ENCODE results near the gene PSMB1.
"Not testable (repeated sequence)": the region's sequence is repeated elsewhere in the genome, so short reads cannot be mapped to it uniquely, and the experiment has no call there.

PSMB1 gene

DNA sequence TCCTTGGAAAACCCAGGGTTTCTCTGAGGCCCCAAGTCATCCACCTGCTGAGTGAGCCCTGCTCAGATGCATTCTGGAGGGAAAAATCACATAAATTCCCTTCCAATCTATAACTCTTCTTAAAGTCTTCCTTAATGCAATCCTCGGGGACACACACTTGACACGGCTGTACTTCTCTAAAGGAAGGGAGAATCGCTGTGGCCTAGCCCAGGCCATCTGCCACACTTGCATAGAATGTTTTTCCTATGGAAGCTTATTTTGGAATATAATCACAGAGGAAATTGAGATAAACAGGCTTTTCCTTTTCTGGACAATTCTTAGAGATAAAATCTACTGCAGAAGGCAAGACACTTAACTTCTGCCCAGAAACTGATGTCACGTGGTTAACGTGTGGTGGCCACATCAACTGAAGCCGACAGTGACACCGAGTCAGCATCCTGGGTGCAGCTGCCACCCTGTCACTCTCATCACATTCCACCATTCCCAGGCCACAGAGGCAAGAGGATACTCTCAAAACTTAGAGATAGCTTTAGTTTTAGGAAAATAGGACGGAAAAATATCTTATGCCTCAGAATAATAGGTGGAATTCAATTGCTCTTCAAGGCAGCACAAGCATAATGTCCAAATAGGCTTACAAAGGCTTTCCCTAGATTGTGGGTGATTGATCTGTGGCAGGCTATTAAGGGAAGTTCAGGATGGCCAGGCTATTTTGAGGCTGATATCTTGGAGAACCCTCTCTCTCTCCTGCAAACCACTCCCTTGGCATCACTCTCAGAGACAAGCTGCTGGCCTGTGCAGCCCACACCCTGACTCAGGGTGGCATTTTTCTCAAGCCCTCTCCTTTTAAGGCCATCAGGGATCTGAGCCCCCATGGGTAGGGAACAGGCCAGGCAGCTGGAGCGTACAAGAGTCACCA lies 29.6 kb downstream of the PSMB1 start:
- no peaks in the 10 kb centered on the region for H3K36me3 Mint-ChIP-seq
- H3K4me1 Mint-ChIP-seq, result peaks cover 3% of the 10 kb centered on the region
- CTCF ChIA-PET, result interaction anchor here (1.0 to 1.1 kb wide), 2 partner anchors 692 kb away, joined by 4 to 7 read pairs; no protein-coding TSS in a partner anchor
- peaks cover 23% of the 10 kb centered on the region for H3K27me3 Mint-ChIP-seq
- no peaks in the 10 kb centered on the region for H3K9me3 Mint-ChIP-seq
- H3K27ac Mint-ChIP-seq, result no peak overlapping the region
- no peak overlapping the region for H3K4me3 Mint-ChIP-seq
- no peak for DNase-seq

DNA sequence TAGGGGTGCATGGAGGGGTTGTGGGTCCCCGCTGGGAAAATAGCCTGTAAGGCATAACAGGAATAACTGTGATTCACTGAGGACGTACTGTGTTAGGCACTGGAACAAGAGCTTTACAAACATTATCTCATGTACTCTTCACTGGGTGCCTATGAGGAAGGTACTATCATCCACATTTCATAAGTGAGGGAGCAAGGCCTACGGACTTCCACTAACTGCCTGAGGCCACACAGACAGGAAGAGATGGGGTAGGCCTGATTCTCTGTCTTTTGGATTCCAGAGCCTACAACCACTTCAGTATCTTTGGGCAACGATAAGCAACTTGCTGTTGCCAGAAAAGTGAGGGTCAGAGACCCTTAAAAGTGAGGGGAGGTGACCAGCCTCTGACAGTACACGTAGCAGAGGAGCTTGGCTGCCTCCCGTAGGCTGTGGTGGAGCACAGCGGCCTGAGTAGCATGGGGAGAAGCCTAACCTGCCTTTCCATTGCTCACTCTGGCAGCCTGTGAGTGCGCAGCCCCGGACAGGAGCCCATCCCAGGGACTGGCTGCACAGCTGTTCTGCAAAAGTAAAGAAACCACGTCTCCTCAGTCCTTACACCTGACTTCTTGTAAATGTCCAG lies 30.4 kb downstream of the PSMB1 start:
- no peak overlapping the region for H3K27ac Mint-ChIP-seq
- no peak overlapping the region for H3K4me3 Mint-ChIP-seq
- no peaks in the 10 kb centered on the region for H3K9me3 Mint-ChIP-seq
- no peak for DNase-seq
- CTCF ChIA-PET, result interaction anchor here (1.1 kb wide), 1 partner anchor 691 kb away, joined by 7 read pairs; no protein-coding TSS in a partner anchor
- H3K4me1 Mint-ChIP-seq, result no peaks in the 10 kb centered on the region
- H3K27me3 Mint-ChIP-seq, result peaks cover 23% of the 10 kb centered on the region
- no peaks in the 10 kb centered on the region for H3K36me3 Mint-ChIP-seq

DNA sequence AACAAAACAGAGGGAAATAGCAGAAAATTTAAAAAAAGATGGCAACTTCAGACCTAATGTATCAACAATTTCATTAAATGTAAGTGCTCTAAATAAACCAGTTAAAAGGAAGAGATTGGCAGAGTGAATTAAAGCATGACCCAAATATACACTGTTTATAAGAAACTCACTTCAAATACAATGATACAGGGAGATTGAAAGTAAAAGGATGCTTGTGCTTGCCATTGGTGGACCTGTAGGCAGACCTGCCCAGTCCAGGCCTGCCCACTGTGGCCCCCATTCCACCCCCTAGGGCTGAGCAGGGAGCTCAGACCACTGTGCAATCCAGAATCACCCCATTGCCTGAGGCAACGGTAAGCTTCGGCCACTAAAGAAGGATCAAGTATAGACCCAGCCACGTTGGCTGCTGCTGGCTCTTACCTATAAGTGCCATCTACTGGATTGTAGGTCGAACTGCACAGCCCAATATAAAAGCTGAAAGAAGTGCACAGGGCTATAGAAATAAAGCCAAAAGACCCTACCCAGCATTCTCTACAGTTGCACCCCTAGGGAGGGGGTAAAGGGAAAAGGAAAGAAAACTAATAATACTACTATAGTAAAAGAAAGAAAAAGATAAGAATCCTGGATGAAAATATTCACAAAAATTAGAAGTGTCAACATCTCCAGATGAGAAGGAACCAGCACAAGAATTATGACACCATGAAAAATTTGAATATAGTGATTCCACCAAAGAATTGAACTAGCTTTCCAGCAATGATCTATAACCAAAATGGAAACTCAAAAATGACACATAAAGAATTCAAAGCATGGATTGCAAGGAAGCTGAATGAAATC lies 36.1 kb downstream of the PSMB1 start:
- CTCF ChIA-PET, result interaction anchor here (0.7 to 2.5 kb wide), 13 partner anchors 10 to 1625 kb away, joined by 3 to 48 read pairs (median 3); no protein-coding TSS in a partner anchor

DNA sequence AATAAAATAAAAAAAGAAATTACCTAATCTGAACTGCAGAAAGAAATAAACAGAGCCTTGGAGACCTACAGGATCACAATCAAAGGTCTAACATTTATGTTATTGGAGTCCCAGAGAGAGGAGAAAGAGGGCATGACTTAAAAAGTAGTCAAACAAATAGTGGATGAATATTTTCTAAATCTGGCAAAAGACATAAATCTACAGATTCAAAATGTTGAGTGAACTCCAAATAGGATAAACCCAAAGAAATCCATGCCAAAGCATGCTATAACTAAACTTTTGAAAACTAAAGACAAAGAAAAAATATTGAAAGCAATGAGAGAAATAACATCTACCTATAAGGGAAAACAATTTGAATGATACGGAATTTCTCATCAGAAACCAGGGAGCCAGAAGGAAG lies 38.2 kb downstream of the PSMB1 start:
- Mint-ChIP-seq H3K4me3 (no peak overlapping the region), H3K9me3 (no peaks in the 10 kb centered on the region), H3K36me3 (no peaks in the 10 kb centered on the region), H3K27me3 (peaks cover 23% of the 10 kb centered on the region), H3K27ac (no peak overlapping the region), H3K4me1 (peaks cover 4% of the 10 kb centered on the region)
- no peak for DNase-seq
- CTCF ChIA-PET, result no interaction called here

More for the DNA sequence above, 36.1 kb downstream of the PSMB1 start:
- no peaks in the 10 kb centered on the region for H3K36me3 Mint-ChIP-seq
- H3K4me1 Mint-ChIP-seq, result peaks cover 4% of the 10 kb centered on the region
- H3K27me3 Mint-ChIP-seq, result peaks cover 28% of the 10 kb centered on the region
- peak overlapping the region; percentile 8 for H3K4me3 Mint-ChIP-seq
- DNase-seq, result peak; percentile 52
- no peak overlapping the region for H3K27ac Mint-ChIP-seq
- H3K9me3 Mint-ChIP-seq, result no peaks in the 10 kb centered on the region

DNA sequence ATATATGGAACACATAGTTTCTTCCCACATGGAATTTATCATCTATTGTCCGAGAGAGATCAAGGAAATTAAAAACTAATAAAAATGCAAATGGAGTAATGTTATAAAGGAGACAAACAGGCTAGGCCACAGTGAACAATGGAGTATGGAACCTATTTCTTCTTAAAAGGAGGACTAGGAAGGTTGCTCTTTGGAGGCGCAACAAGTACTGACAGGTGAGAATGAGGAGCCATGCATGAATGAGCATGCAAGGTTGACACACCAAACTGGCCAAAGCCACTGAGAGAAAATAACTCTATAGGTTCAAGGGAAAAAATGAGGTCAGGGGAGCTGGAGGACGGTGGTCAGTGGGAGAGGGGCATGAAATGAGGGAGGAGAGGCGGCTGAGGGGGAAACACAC lies 40.9 kb downstream of the PSMB1 start:
- DNase-seq, result no peak
- H3K4me1 Mint-ChIP-seq, result peaks cover 4% of the 10 kb centered on the region
- H3K9me3 Mint-ChIP-seq, result no peaks in the 10 kb centered on the region
- H3K36me3 Mint-ChIP-seq, result no peaks in the 10 kb centered on the region
- CTCF ChIA-PET, result no interaction called here
- H3K4me3 Mint-ChIP-seq, result no peak overlapping the region
- H3K27ac Mint-ChIP-seq, result no peak overlapping the region
- H3K27me3 Mint-ChIP-seq, result peaks cover 15% of the 10 kb centered on the region

DNA sequence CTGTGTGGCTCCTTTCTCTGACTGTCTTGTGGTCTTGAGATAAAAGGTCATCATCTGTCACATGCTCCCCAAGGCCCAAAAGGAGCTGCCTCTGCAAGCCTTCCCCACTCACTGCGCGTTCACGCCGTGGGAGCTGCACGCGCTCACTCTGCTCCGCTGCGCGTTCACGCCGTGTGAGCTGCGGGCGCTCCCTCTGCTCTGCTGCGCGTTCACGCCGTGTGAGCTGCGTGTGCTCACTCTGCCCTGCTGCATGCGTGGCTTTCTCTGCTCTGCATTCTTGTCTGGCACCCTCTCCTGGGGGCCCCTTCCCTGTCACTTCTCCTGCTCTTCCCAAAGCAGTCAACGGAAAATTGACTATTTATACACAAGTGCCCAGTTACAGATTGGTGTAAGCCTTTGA lies 42.5 kb downstream of the PSMB1 start:
- no peaks in the 10 kb centered on the region for H3K9me3 Mint-ChIP-seq
- H3K27me3 Mint-ChIP-seq, result peaks cover 8% of the 10 kb centered on the region
- CTCF ChIA-PET, result interaction anchor here (0.6 to 1.1 kb wide), 2 partner anchors 679 to 1103 kb away, joined by 3 read pairs; no protein-coding TSS in a partner anchor
- no peak for DNase-seq
- H3K27ac Mint-ChIP-seq, result no peak overlapping the region
- no peaks in the 10 kb centered on the region for H3K36me3 Mint-ChIP-seq
- no peaks in the 10 kb centered on the region for H3K4me1 Mint-ChIP-seq
- H3K4me3 Mint-ChIP-seq, result no peak overlapping the region

DNA sequence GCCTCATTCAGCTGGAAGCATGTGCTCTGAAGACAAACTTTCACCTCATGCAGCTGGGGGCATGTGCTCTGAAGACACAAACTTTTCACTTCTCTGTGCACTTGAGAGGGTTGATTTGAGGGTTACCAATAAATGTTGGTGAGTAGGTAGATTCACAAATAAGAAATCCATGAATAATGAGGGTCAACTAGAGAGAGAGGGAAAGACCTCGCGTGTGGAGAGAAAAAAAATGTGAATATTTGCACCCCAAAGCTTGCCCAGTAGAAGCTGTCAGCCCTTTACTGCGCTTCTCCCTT lies 43.4 kb downstream of the PSMB1 start:
- Mint-ChIP-seq H3K4me3 (no peak overlapping the region), H3K4me1 (no peaks in the 10 kb centered on the region), H3K36me3 (no peaks in the 10 kb centered on the region), H3K27ac (no peak overlapping the region), H3K9me3 (no peaks in the 10 kb centered on the region), H3K27me3 (peaks cover 16% of the 10 kb centered on the region)
- CTCF ChIA-PET, result no interaction called here
- DNase-seq, result no peak

DNA sequence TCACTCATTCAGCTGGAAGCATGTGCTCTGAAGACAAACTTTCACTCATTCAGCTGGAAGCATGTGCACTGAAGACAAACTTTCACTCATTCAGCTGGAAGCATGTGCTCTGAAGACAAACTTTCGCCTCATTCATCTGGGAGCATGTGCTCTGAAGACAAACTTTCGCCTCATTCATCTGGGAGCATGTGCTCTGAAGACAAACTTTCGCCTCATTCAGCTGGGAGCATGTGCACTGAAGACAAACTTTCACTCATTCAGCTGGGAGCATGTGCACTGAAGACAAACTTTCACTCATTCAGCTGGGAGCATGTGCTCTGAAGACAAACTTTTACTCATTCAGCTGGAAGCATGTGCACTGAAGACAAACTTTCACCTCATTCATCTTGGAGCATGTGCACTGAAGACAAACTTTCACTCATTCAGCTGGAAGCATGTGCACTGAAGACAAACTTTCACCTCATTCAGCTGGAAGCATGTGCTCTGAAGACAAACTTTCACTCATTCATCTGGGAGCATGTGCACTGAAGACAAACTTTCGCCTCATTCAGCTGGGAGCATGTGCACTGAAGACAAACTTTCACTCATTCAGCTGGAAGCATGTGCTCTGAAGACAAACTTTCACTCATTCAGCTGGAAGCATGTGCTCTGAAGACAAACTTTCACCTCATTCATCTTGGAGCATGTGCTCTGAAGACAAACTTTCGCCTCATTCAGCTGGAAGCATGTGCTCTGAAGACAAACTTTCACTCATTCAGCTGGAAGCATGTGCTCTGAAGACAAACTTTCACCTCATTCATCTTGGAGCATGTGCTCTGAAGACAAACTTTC lies 44.0 kb downstream of the PSMB1 start:
- H3K36me3 Mint-ChIP-seq, H3K4me3 Mint-ChIP-seq, H3K27ac Mint-ChIP-seq, H3K4me1 Mint-ChIP-seq, H3K9me3 Mint-ChIP-seq, CTCF ChIA-PET, DNase-seq: not testable (repeated sequence)
- peaks cover 21% of the 10 kb centered on the region for H3K27me3 Mint-ChIP-seq

DNA sequence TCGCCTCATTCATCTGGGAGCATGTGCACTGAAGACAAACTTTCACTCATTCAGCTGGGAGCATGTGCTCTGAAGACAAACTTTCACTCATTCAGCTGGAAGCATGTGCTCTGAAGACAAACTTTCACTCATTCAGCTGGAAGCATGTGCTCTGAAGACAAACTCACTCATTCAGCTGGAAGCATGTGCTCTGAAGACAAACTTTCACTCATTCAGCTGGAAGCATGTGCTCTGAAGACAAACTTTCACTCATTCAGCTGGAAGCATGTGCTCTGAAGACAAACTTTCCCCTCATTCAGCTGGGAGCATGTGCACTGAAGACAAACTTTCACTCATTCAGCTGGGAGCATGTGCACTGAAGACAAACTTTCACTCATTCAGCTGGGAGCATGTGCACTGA lies 44.8 kb downstream of the PSMB1 start:
- H3K27ac Mint-ChIP-seq, H3K4me1 Mint-ChIP-seq, H3K36me3 Mint-ChIP-seq, DNase-seq, CTCF ChIA-PET, H3K9me3 Mint-ChIP-seq, H3K4me3 Mint-ChIP-seq: not testable (repeated sequence)
- peaks cover 30% of the 10 kb centered on the region for H3K27me3 Mint-ChIP-seq

DNA sequence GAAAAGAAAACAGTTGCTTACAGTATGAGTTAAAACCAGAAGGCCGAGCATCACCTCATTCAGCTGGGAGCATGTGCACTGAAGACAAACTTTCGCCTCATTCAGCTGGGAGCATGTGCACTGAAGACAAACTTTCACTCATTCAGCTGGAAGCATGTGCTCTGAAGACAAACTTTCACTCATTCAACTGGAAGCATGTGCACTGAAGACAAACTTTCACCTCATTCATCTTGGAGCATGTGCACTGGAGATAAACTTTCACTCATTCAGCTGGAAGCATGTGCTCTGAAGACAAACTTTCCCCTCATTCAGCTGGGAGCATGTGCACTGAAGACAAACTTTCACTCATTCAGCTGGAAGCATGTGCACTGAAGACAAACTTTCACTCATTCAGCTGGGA lies 45.4 kb downstream of the PSMB1 start:
- DNase-seq, H3K27ac Mint-ChIP-seq, H3K9me3 Mint-ChIP-seq, H3K36me3 Mint-ChIP-seq, H3K4me1 Mint-ChIP-seq, H3K4me3 Mint-ChIP-seq: not testable (repeated sequence)
- CTCF ChIA-PET, result interaction anchor here (1.2 kb wide), 1 partner anchor 9 kb away, joined by 3 read pairs; no protein-coding TSS in a partner anchor
- H3K27me3 Mint-ChIP-seq, result peaks cover 35% of the 10 kb centered on the region

DNA sequence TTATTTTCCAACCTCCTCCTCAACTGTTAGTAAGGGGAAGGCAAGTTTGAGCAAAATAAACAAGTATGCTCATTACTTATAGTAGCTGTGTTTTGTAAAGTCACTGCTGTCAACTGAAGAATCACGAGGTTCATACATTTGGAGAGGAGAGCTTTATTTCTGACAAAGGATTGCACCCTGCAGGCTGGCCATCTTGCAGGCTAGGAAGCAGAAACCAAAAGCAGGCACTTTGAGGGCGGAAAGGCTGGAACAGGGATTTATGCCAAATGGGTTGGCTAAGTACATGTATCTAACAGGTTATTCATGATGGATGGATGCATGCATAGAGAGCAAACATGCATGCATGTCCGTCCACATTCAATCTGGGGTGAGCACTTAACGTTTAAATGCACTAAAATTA lies 46.7 kb downstream of the PSMB1 start:
- CTCF ChIA-PET, result no interaction called here
- peaks cover 46% of the 10 kb centered on the region for H3K27me3 Mint-ChIP-seq

DNA sequence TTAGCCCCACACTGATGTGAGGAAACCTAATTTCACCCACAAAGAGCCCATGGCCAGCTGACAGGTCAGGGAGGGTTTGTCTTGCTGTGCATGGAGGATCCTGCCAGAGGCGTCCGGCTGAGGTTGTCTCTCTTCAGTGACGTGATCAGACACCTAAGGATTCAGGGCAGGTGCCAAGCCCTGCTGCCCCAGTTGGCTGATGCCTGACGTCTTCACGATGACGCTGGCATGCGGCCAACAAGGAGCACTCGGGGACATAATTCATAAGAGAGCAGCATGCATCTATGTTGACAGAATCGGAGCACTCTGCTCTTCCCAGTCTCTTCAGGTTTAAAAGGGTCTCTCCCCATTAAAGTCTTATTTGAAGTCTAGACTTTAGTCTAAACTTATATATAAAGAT lies 47.8 kb downstream of the PSMB1 start:
- H3K27me3 Mint-ChIP-seq, result peaks cover 54% of the 10 kb centered on the region
- H3K4me3 Mint-ChIP-seq, result no peak overlapping the region
- no peaks in the 10 kb centered on the region for H3K36me3 Mint-ChIP-seq
- no peak for DNase-seq
- CTCF ChIA-PET, result no interaction called here
- H3K4me1 Mint-ChIP-seq, result no peaks in the 10 kb centered on the region
- H3K9me3 Mint-ChIP-seq, result peaks cover 18% of the 10 kb centered on the region
- no peak overlapping the region for H3K27ac Mint-ChIP-seq

More for the DNA sequence above, 46.7 kb downstream of the PSMB1 start:
- H3K36me3 Mint-ChIP-seq, result no peaks in the 10 kb centered on the region
- DNase-seq, result no peak
- H3K9me3 Mint-ChIP-seq, result peaks cover 8% of the 10 kb centered on the region
- no peak overlapping the region for H3K27ac Mint-ChIP-seq
- no peak overlapping the region for H3K4me3 Mint-ChIP-seq
- no peaks in the 10 kb centered on the region for H3K4me1 Mint-ChIP-seq

DNA sequence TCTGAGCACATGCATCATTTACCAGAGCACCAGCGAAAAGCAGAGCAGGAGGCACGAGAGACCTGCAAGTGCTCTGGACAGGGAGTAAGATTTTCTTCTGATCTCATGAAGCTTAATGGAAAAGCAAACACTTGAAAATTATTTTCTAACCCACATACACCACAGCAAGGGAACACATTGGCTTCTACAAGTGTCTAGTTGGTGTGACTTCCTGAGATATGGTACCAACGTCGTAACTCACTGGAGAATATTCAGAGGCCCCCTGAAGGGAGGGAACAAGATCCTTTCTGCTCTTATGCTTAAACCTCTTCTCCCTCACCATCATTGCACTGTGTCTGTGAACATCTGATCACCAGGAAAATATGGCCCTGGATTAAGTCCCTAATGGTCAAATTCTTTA lies 48.6 kb downstream of the PSMB1 start:
- H3K4me1 Mint-ChIP-seq, result no peaks in the 10 kb centered on the region
- H3K27ac Mint-ChIP-seq, result no peak overlapping the region
- CTCF ChIA-PET, result no interaction called here
- H3K9me3 Mint-ChIP-seq, result peaks cover 18% of the 10 kb centered on the region
- no peak for DNase-seq
- no peaks in the 10 kb centered on the region for H3K36me3 Mint-ChIP-seq
- peaks cover 57% of the 10 kb centered on the region for H3K27me3 Mint-ChIP-seq
- no peak overlapping the region for H3K4me3 Mint-ChIP-seq

DNA sequence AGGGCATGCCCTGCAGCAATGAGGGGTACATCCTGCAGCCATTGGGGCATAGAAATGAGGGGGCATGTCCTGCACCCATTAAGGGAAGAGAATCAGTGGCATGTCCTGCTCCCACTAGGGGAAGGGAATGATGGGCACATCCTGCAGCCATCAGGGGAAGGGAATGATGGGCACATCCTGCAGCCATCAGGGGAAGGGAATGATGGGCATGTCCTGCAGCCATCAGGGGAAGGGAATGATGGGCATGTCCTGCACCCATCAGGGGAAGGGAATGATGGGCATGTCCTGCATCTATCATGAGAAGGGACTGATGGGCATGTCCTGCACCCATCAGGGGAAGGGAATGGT lies 49.7 kb downstream of the PSMB1 start:
- CTCF ChIA-PET, result no interaction called here

More for the DNA sequence above, 49.7 kb downstream of the PSMB1 start:
- DNase-seq, result no peak
- Mint-ChIP-seq H3K4me3 (no peak overlapping the region), H3K27ac (no peak overlapping the region), H3K27me3 (peaks cover 60% of the 10 kb centered on the region), H3K9me3 (peaks cover 18% of the 10 kb centered on the region), H3K4me1 (no peaks in the 10 kb centered on the region), H3K36me3 (no peaks in the 10 kb centered on the region)
